Stimulated activated CD4-positive, alpha-beta T cell treated with anti-CD3 and anti-CD28 coated beads, Interleukin-12 subunit alpha, Interleukin-12 subunit beta, amount 100 ng/mL, for 4 hours (primary cell): Measurements from ENCODE around the gene UBE3D.
"Not testable (repeated sequence)": the region's sequence is repeated elsewhere in the genome, so short reads cannot be mapped to it uniquely, and the experiment has no call there.

ENCODE experiments used
- DNase-seq: peaks from one replicate; pipeline ENCODE4 v3.0.0-alpha.2; 2020

UBE3D gene

GRCh38 chr6:83053678-83054077 is 12.0 kb downstream of the UBE3D start:
- DNase-seq = no peak

GRCh38 chr6:83051377-83052172 is 14.1 kb downstream of the UBE3D start:
- DNase-seq = no peak

- no peak for DNase-seq
Observed at GRCh38 chr6:83047065-83047754, 18.4 kb downstream of the UBE3D start.

GRCh38 chr6:83044091-83044768 is 21.4 kb downstream of the UBE3D start:
- no peak for DNase-seq

GRCh38 chr6:83042467-83043053 is 23.1 kb downstream of the UBE3D start:
- DNase-seq = no peak

- no peak for DNase-seq
Observed at GRCh38 chr6:83038246-83038645, 27.4 kb downstream of the UBE3D start.

- no peak for DNase-seq
Observed at GRCh38 chr6:83031689-83032088, 34.0 kb downstream of the UBE3D start.

- DNase-seq = no peak
Observed at GRCh38 chr6:83019741-83020140, 45.9 kb downstream of the UBE3D start.

GRCh38 chr6:83011131-83011530 is 54.5 kb downstream of the UBE3D start:
- not testable (repeated sequence) for DNase-seq

- DNase-seq = no peak
Observed at GRCh38 chr6:83008626-83009025, 57.0 kb downstream of the UBE3D start.

- DNase-seq = no peak
Observed at GRCh38 chr6:83006270-83006905, 59.3 kb downstream of the UBE3D start.

GRCh38 chr6:82996156-82996555 is 69.5 kb downstream of the UBE3D start:
- no peak for DNase-seq

GRCh38 chr6:82995066-82995465 is 70.6 kb downstream of the UBE3D start:
- DNase-seq = no peak

- no peak for DNase-seq
Observed at GRCh38 chr6:82989736-82990290, 75.8 kb downstream of the UBE3D start.

GRCh38 chr6:82988930-82989351 is 76.7 kb downstream of the UBE3D start:
- no peak for DNase-seq

- no peak for DNase-seq
Observed at GRCh38 chr6:82987951-82988350, 77.7 kb downstream of the UBE3D start.

GRCh38 chr6:82987416-82987815 is 78.2 kb downstream of the UBE3D start:
- DNase-seq = no peak

- DNase-seq = no peak
Observed at GRCh38 chr6:82984720-82985119, 80.9 kb downstream of the UBE3D start.

- DNase-seq = no peak
Observed at GRCh38 chr6:82980086-82980485, 85.6 kb downstream of the UBE3D start.

- no peak for DNase-seq
Observed at GRCh38 chr6:82979657-82980056, 86.0 kb downstream of the UBE3D start.

GRCh38 chr6:82978362-82978945 is 87.2 kb downstream of the UBE3D start:
- no peak for DNase-seq

GRCh38 chr6:82976179-82976578 is 89.5 kb downstream of the UBE3D start:
- DNase-seq = no peak
